K562 (cell line): ENCODE measurements around the gene ZBTB49. TPM values are rescaled to one million over a fixed set of nuclear protein-coding genes. Genes with fewer than 3 reads are reported as not detected.

Source experiments
- IFI16 ChIP-seq: fragments of 250-450 bp; sonication (Bioruptor Pico); IDR thresholded peaks from 2 replicates; pipeline ENCODE4 v2.1.2; 2022; ENCODE audit warnings: mild to moderate bottlenecking, inconsistent platforms
- JUND ChIP-seq, 2 experiments: IDR thresholded peaks; 2 replicates in 1 of 2; 3 replicates in 1 of 2; pipeline ENCODE4 v1.6.1; 2011; ENCODE audit warnings: borderline replicate concordance in 2 of 2, low read depth in 2 of 2, low read length in 2 of 2, improper control_type of control experiment in 1 of 2, missing biosample characterization in 1 of 2, missing genetic modification characterization in 1 of 2, missing genetic modification reagents in 1 of 2
- RBFOX2 ChIP-seq: fragments of 200-400 bp; formaldehyde crosslinking; IDR thresholded peaks from 2 replicates; pipeline ENCODE4 v1.6.1; 2017; ENCODE audit warnings: low read depth, mild to moderate bottlenecking, low read length, moderate library complexity
- RBM15 ChIP-seq: fragments of 200-400 bp; formaldehyde crosslinking; IDR thresholded peaks from 2 replicates; pipeline ENCODE4 v1.6.1; 2018; ENCODE audit warnings: mild to moderate bottlenecking, low read length, moderate library complexity; ENCODE audit not compliant: insufficient read depth
- RBM22 ChIP-seq: fragments of 200-400 bp; formaldehyde crosslinking; IDR thresholded peaks from 2 replicates; pipeline ENCODE4 v1.6.1; 2018; ENCODE audit warnings: low read length, low read depth; ENCODE audit not compliant: poor library complexity, severe bottlenecking
- SRSF1 ChIP-seq: fragments of 200-400 bp; formaldehyde crosslinking; IDR thresholded peaks from 2 replicates; pipeline ENCODE4 v1.6.1; 2017; ENCODE audit warnings: mild to moderate bottlenecking, low read depth, low read length, moderate library complexity
- TCF7 ChIP-seq: sonication (generic); IDR thresholded peaks from 2 replicates; pipeline ENCODE4 v1.6.1; 2016; ENCODE audit warnings: antibody characterized with exemption, borderline replicate concordance
- ZBTB40 ChIP-seq, 2 experiments: fragments of 450-650 bp in 1 of 2; sonication (generic) in 1 of 2; formaldehyde crosslinking in 1 of 2; IDR thresholded peaks; 2 replicates each; pipeline versions ENCODE4 v1.7.1 to v1.9.0; 2016 to 2022; ENCODE audit warnings: inconsistent platforms in 1 of 2, mild to moderate bottlenecking in 1 of 2, missing genetic modification reagents in 1 of 2
- ZNF197 ChIP-seq: fragments of 200-800 bp; sonication (Bioruptor generic); IDR thresholded peaks from 2 replicates; pipeline ENCODE4 v1.6.1; 2016; ENCODE audit warnings: low read depth, missing genetic modification characterization, missing compliant biosample characterization
- ZNF232 ChIP-seq: sonication (generic); formaldehyde crosslinking; IDR thresholded peaks from 2 replicates; pipeline ENCODE4 v1.8.0; 2022; ENCODE audit warnings: mild to moderate bottlenecking, missing genetic modification reagents
- ZNF589 ChIP-seq: fragments of 200-800 bp; sonication (Bioruptor generic); IDR thresholded peaks from 2 replicates; pipeline ENCODE4 v1.6.1; 2016; ENCODE audit warnings: low read depth, missing genetic modification characterization, missing compliant biosample characterization
- polyA plus RNA-seq, 8 experiments: library from polyadenylated mRNA; depleted of rRNA in 4 of 8; stranded (reverse) in 5 of 8; unstranded in 3 of 8; fragments of >200 nt; fragmentation: Nextera tagmentation in 2 of 8; fragmentation: Illumina TruSeq in 1 of 8; extraction: Ambion mirVana in 2 of 8; extraction: Trizol in 1 of 8; gene quantifications; 2 replicates each; pipeline versions ENCODE4 v1.2.1 to v1.2.3, GENCODE V29; 2011 to 2014; ENCODE audit warnings: inconsistent platforms in 1 of 8, missing spikeins in 1 of 8
- total RNA-seq, 7 experiments: library from RNA; depleted of rRNA in 6 of 7; stranded (reverse); fragments of >200 nt in 6 of 7; fragmentation: Illumina TruSeq in 2 of 7; extraction: Trizol in 2 of 7; gene quantifications; 2 replicates each; pipeline versions ENCODE4 v1.2.1 to v1.2.3, GENCODE V29; 2011 to 2021; ENCODE audit warnings: low replicate concordance in 1 of 7
- TF ChIP-seq, protein P1 (sequence below): fragments of 250-450 bp; sonication (Bioruptor Pico); IDR thresholded peaks from 2 replicates; pipeline ENCODE4 v1.4.0; 2020; ENCODE audit warnings: mild to moderate bottlenecking, moderate library complexity
- TF ChIP-seq, protein P2 (sequence below), 3 experiments: IDR thresholded peaks in 2 of 3; conservative IDR thresholded peaks in 1 of 3; 2 replicates each; pipeline ENCODE4 v1.5.1; 2011 to 2012; ENCODE audit warnings: low read length in 3 of 3, mild to moderate bottlenecking in 3 of 3, control low read depth in 2 of 3, improper control_type of control experiment in 1 of 3, inconsistent platforms in 1 of 3, low read depth in 1 of 3, mixed read lengths in 1 of 3, moderate library complexity in 1 of 3; ENCODE audit not compliant: insufficient read depth in 2 of 3

Gene ZBTB49
- total and polyA plus RNA-seq, 9 of the 15 experiments (the other 6 are each of a cell fraction or from before 2014, with no cell fraction given), result 0.49 to 8.0 (median 4.2) TPM

GRCh38 chr4:4248885-4249203, 41.2 kb upstream of the ZBTB49 start (continued):
- TF ChIP-seq, protein P1, sequence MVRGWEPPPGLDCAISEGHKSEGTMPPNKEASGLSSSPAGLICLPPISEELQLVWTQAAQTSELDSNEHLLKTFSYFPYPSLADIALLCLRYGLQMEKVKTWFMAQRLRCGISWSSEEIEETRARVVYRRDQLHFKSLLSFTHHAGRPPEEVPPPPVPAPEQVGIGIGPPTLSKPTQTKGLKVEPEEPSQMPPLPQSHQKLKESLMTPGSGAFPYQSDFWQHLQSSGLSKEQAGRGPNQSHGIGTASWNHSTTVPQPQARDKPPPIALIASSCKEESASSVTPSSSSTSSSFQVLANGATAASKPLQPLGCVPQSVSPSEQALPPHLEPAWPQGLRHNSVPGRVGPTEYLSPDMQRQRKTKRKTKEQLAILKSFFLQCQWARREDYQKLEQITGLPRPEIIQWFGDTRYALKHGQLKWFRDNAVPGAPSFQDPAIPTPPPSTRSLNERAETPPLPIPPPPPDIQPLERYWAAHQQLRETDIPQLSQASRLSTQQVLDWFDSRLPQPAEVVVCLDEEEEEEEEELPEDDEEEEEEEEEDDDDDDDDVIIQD (CRISPR knock-in tag), result no peak
- TF ChIP-seq, protein P2, sequence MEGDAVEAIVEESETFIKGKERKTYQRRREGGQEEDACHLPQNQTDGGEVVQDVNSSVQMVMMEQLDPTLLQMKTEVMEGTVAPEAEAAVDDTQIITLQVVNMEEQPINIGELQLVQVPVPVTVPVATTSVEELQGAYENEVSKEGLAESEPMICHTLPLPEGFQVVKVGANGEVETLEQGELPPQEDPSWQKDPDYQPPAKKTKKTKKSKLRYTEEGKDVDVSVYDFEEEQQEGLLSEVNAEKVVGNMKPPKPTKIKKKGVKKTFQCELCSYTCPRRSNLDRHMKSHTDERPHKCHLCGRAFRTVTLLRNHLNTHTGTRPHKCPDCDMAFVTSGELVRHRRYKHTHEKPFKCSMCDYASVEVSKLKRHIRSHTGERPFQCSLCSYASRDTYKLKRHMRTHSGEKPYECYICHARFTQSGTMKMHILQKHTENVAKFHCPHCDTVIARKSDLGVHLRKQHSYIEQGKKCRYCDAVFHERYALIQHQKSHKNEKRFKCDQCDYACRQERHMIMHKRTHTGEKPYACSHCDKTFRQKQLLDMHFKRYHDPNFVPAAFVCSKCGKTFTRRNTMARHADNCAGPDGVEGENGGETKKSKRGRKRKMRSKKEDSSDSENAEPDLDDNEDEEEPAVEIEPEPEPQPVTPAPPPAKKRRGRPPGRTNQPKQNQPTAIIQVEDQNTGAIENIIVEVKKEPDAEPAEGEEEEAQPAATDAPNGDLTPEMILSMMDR (IDR thresholded peaks at IDR 0.05 in 2 of 3, conservative IDR thresholded peaks at IDR 0.05 in 1 of 3; ENCODE audit: insufficient read depth in 2 of 3, low read depth in 1 of 3, low read length in 3 of 3), result 0 out of 6 replicates have a peak, but pooled peaks of 1 of the 3 experiments have one; percentile 5
- TF ChIP-seq RBM22 (no peak), ZNF197 (no peak), SRSF1 (no peak), JUND (IDR thresholded peaks at IDR 0.05; ENCODE audit: borderline replicate concordance, low read depth, low read length) (0 out of 2 replicates have a peak, but pooled peaks have one; percentile 20), JUND (tag; IDR thresholded peaks at IDR 0.05; ENCODE audit: borderline replicate concordance, low read depth, low read length) (no peak), ZBTB40 (IDR thresholded peaks at IDR 0.05) (no peak), ZBTB40 (CRISPR knock-in tag; IDR thresholded peaks at IDR 0.05) (no peak), IFI16 (no peak), RBM15 (no peak), ZNF589 (0 out of 2 replicates have a peak, but pooled peaks have one; percentile 14), TCF7 (no peak), ZNF232 (CRISPR knock-in tag) (no peak), RBFOX2 (no peak)
